Nephron progenitor cell (in vitro differentiated cells): Measurements from ENCODE around the gene PRLR.

Experiments
- DNase-seq: peaks from one replicate; pipeline ENCODE4 v3.0.0; 2021
- H3K27ac Mint-ChIP-seq: 2 replicates; pipeline ENCODE4 v1.8.0; 2021; ENCODE audit warnings: mild to moderate bottlenecking, moderate library complexity, mixed read lengths
- H3K27me3 Mint-ChIP-seq: 2 replicates; pipeline ENCODE4 v1.8.0; 2021; ENCODE audit warnings: mild to moderate bottlenecking, low read depth, mixed read lengths; ENCODE audit not compliant: poor library complexity
- H3K36me3 Mint-ChIP-seq: 2 replicates; pipeline ENCODE4 v1.8.0; 2021; ENCODE audit warnings: low read depth, mixed read lengths
- H3K4me1 Mint-ChIP-seq: 2 replicates; pipeline ENCODE4 v1.8.0; 2021; ENCODE audit warnings: mixed read lengths
- H3K4me3 Mint-ChIP-seq: 2 replicates; pipeline ENCODE4 v1.8.0; 2021; ENCODE audit warnings: mild to moderate bottlenecking, moderate library complexity, mixed read lengths
- H3K9me3 Mint-ChIP-seq: 2 replicates; pipeline ENCODE4 v1.8.0; 2021; ENCODE audit warnings: mild to moderate bottlenecking, moderate library complexity, mixed read lengths
- TF ChIP-seq, protein P1 (sequence below): fragments of 200-600 bp; sonication (generic); IDR thresholded peaks from 2 replicates; pipeline ENCODE4 v1.5.0; 2021; ENCODE audit warnings: antibody characterized with exemption

PRLR gene

GRCh38 chr5:35135239-35135700 is 95.0 kb downstream of the PRLR start:
- Mint-ChIP-seq H3K27ac (peak overlapping the region; percentile 90), H3K9me3 (peaks cover 28% of the 10 kb centered on the region), H3K36me3 (peaks cover 23% of the 10 kb centered on the region), H3K27me3 (peaks cover 3% of the 10 kb centered on the region), H3K4me3 (no peak overlapping the region), H3K4me1 (peaks cover 28% of the 10 kb centered on the region)
- TF ChIP-seq, protein P1, sequence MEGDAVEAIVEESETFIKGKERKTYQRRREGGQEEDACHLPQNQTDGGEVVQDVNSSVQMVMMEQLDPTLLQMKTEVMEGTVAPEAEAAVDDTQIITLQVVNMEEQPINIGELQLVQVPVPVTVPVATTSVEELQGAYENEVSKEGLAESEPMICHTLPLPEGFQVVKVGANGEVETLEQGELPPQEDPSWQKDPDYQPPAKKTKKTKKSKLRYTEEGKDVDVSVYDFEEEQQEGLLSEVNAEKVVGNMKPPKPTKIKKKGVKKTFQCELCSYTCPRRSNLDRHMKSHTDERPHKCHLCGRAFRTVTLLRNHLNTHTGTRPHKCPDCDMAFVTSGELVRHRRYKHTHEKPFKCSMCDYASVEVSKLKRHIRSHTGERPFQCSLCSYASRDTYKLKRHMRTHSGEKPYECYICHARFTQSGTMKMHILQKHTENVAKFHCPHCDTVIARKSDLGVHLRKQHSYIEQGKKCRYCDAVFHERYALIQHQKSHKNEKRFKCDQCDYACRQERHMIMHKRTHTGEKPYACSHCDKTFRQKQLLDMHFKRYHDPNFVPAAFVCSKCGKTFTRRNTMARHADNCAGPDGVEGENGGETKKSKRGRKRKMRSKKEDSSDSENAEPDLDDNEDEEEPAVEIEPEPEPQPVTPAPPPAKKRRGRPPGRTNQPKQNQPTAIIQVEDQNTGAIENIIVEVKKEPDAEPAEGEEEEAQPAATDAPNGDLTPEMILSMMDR = no peak
- no peak for DNase-seq

- no peak overlapping the region for H3K4me3 Mint-ChIP-seq
- no peak for DNase-seq
- H3K9me3 Mint-ChIP-seq = peaks cover 28% of the 10 kb centered on the region
- TF ChIP-seq, protein P1 = no peak
- peaks cover 3% of the 10 kb centered on the region for H3K27me3 Mint-ChIP-seq
- peaks cover 27% of the 10 kb centered on the region for H3K36me3 Mint-ChIP-seq
- H3K4me1 Mint-ChIP-seq = peaks cover 31% of the 10 kb centered on the region
- H3K27ac Mint-ChIP-seq = peak overlapping the region; percentile 78
Observed at GRCh38 chr5:35134278-35135030, 95.8 kb downstream of the PRLR start.

DNA sequence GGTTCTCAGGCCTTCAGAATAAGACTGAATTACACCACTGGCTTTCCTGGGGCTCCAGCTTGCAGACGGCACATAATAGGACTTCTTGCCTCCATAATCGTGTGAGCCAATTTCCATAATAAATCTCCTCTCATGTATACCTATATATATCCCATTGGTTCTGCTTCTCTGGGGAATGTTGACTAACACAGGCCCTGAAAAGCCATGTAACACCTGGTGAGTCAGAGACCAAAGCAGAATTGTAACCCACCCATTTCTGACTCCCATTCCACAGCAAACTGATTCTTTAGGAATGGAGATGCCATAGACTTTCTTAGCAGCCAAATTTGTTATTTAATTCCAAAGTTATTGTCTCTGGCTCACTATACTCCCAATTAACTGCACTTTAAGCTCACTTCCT is 97.1 kb downstream of the PRLR start:
- H3K27me3 Mint-ChIP-seq = peaks cover 3% of the 10 kb centered on the region
- peaks cover 28% of the 10 kb centered on the region for H3K9me3 Mint-ChIP-seq
- peaks cover 27% of the 10 kb centered on the region for H3K36me3 Mint-ChIP-seq
- TF ChIP-seq, protein P1 = no peak
- no peak for DNase-seq
- peaks cover 40% of the 10 kb centered on the region for H3K4me1 Mint-ChIP-seq
- no peak overlapping the region for H3K27ac Mint-ChIP-seq
- H3K4me3 Mint-ChIP-seq = no peak overlapping the region

DNA sequence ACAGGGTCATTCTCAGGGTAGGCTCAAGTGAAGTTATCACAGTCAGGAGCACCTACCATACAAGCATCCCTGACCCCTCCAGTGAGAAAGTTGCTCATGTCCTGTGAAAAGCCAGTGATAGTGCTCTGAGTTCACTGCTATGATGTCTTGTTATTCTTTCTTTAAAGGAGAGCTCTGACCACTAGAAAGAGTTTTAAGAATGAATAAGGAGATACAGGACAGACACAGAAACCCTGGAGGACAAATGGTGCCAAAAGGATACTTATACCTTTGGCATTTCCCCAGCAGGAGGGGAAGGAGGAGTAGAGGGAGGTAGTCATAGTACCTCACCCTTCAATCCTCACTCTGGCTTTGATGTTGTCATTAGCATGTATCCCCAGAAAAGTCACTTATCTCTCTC is 98.6 kb downstream of the PRLR start:
- Mint-ChIP-seq H3K4me3 (no peak overlapping the region), H3K36me3 (peaks cover 27% of the 10 kb centered on the region), H3K4me1 (peaks cover 39% of the 10 kb centered on the region), H3K27me3 (peaks cover 3% of the 10 kb centered on the region), H3K9me3 (peaks cover 28% of the 10 kb centered on the region), H3K27ac (no peak overlapping the region)
- TF ChIP-seq, protein P1 = no peak
- no peak for DNase-seq

GRCh38 chr5:35129921-35130485 is 100.3 kb downstream of the PRLR start:
- DNase-seq = no peak
- H3K4me3 Mint-ChIP-seq = no peak overlapping the region
- H3K9me3 Mint-ChIP-seq = peaks cover 22% of the 10 kb centered on the region
- H3K4me1 Mint-ChIP-seq = peaks cover 35% of the 10 kb centered on the region
- no peak overlapping the region for H3K27ac Mint-ChIP-seq
- peaks cover 3% of the 10 kb centered on the region for H3K27me3 Mint-ChIP-seq
- TF ChIP-seq, protein P1 = no peak
- peaks cover 20% of the 10 kb centered on the region for H3K36me3 Mint-ChIP-seq
